Raji (cell line): ENCODE data around the gene SYT6.

Experiments
- POLR2A ChIP-seq: IDR thresholded peaks from 2 replicates; pipeline ENCODE4 v1.6.1; 2011; ENCODE audit warnings: low read depth, low read length, control low read depth; ENCODE audit not compliant: insufficient read depth

SYT6 gene

GRCh38 chr1:114113411-114114184 is 40.1 kb downstream of the SYT6 start:
- no peak for TF ChIP-seq POLR2A

- no peak for TF ChIP-seq POLR2A
These were observed 40.9 kb downstream of the SYT6 start for GRCh38 chr1:114112775-114113174.

GRCh38 chr1:114111731-114112641 is 41.7 kb downstream of the SYT6 start:
- no peak for TF ChIP-seq POLR2A

- TF ChIP-seq POLR2A: no peak
These were observed 43.7 kb downstream of the SYT6 start for GRCh38 chr1:114109981-114110380.

- no peak for TF ChIP-seq POLR2A
These were observed 44.9 kb downstream of the SYT6 start for GRCh38 chr1:114108751-114109255.

GRCh38 chr1:114107474-114108435 is 45.9 kb downstream of the SYT6 start:
- no peak for TF ChIP-seq POLR2A

GRCh38 chr1:114105421-114105979 is 48.2 kb downstream of the SYT6 start:
- no peak for TF ChIP-seq POLR2A

GRCh38 chr1:114104949-114105348 is 48.7 kb downstream of the SYT6 start:
- no peak for TF ChIP-seq POLR2A

- no peak for TF ChIP-seq POLR2A
These were observed 49.7 kb downstream of the SYT6 start for GRCh38 chr1:114103992-114104391.

GRCh38 chr1:114102136-114102535 is 51.5 kb downstream of the SYT6 start:
- TF ChIP-seq POLR2A: no peak

GRCh38 chr1:114100148-114100547 is 53.5 kb downstream of the SYT6 start:
- TF ChIP-seq POLR2A: no peak

- no peak for TF ChIP-seq POLR2A
These were observed 54.4 kb downstream of the SYT6 start for GRCh38 chr1:114099268-114099667.

- no peak for TF ChIP-seq POLR2A
These were observed 56.6 kb downstream of the SYT6 start for GRCh38 chr1:114097109-114097508.

- TF ChIP-seq POLR2A: no peak
These were observed 59.0 kb downstream of the SYT6 start for GRCh38 chr1:114094675-114095074.

GRCh38 chr1:114094363-114094634 is 59.4 kb downstream of the SYT6 start:
- TF ChIP-seq POLR2A: no peak
